GM10266 (cell line): ENCODE results near the gene MT2A.
A peak's percentile ranks its signal among the peaks of the same experiment; 100 is the strongest.

Experiments
- DNase-seq: peaks from one replicate; pipeline ENCODE4 v3.0.0; 2012; ENCODE audit errors: extremely low spot score
- CTCF ChIP-seq: IDR thresholded peaks from 2 replicates; pipeline ENCODE4 v1.5.1; 2012; ENCODE audit warnings: mild to moderate bottlenecking, low read depth; ENCODE audit not compliant: control insufficient read depth, insufficient read depth; ENCODE audit errors: missing control alignments

The MT2A gene

GRCh38 chr16:56607675-56608042 is 725 bp upstream of the MT2A start:
- TF ChIP-seq CTCF = no peak
- DNase-seq = no peak

- DNase-seq = no peak
- no peak for TF ChIP-seq CTCF
Observed at GRCh38 chr16:56608876-56609462, 585 bp downstream of the MT2A start.

GRCh38 chr16:56609463-56609921 is 1.1 kb downstream of the MT2A start:
- DNase-seq = peak; percentile 85
- no peak for TF ChIP-seq CTCF

DNA sequence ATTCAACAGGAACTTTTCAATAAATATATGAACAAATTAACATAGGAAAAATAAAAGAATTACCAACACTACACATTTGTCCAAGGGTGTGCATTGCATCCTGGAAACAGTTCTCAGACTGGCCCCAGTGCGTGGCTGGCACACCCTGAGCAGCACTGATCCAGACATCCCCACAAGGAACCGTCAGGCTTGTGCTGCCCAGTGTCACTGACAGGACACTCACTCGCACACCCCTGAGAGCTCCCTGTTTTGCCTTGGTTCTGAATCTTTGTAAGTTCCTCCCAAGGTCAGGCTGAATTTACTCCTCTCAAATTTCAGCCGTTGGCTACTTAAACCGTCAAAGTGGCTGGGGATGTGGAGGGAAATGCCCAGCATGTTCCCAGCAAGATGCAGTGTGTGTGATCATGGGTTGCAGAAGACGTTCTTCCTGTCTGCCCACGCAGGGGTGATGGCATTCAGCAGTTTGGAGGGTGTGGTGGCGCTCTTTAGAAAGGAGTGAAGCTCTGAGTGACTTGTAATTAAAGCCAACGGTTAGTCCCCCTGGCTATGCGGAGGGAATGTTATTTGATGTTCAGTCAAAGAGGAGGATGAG is 1.7 kb downstream of the MT2A start:
- peak; percentile 50 for DNase-seq
- TF ChIP-seq CTCF = peak; percentile 5

DNA sequence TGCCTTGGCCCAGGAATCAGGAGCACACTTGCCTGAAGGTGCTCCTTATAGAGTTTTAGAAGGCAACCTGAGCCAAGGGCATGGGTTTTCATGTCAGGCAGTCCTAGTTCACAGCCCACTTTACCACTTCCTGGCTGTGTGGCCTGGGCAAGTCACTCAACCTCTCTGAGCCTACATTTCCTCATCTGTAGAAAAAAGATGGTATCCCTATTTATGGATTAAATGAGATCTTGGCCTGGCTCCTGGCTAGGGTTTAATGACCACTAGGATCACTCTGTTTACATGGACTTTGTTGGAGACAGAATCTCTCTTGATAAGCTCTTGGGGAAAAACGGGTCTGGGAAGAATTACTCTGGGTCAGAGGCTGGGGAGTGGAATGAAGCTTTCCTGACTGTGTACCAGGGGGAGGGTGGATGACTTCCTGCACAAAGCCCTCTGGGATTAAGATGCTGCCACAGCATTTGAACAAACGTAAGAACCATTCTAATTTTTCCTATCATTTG is 2.3 kb downstream of the MT2A start:
- TF ChIP-seq CTCF = no peak

DNA sequence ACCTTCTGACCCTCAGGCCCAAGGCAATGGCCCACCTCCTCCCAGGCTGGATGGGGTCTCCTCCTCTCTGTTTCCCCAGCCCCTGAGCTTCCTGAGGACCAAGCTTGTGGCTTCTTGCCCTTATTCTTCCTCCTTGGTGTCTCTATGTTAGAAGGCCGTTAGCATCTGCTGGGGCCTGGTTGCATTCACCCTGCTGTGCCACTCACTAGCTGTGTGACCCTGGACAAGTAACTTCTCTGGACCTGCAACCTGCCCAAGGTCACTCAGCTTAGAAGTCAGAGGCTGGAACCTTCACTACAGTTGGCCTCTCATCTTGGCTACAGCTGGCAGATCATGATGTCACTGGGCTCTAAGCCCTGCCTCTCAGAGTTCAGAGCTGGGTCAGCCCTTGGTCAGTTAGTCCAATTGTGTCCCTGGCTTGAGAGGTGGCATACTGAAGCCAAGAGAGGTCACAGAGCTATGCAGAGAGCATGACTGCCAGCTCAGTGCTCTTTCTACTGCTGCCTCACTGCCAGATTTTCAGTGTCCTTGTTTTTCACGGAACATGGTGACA is 3.0 kb downstream of the MT2A start:
- DNase-seq = no peak
- no peak for TF ChIP-seq CTCF

More for the DNA sequence above, 2.3 kb downstream of the MT2A start:
- DNase-seq = no peak

DNA sequence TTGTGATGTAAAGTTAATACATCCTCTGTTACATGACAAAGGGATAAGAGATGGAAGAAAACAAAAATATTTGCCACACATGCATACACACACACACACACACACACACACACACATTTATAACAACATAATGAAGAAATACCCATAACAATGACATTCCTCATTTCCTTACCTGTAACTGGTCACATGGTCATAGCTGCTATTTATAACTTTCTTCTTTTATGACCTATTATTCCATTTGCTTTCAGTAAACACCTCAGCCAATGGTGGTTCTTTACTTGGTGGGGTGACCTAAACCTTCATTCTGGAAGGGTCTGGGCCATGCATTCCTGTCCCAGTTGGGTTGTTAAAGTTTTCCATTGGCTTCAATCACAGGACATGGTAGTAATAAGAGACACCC is 5.3 kb downstream of the MT2A start:
- DNase-seq = no peak
- TF ChIP-seq CTCF = no peak
